IPS-18c (cell line): ENCODE measurements around the gene EPHA4.
A peak's percentile ranks its signal among the peaks of the same experiment; 100 is the strongest.

Experiments used
- H3K4me3 ChIP-seq: 2 replicates; pipeline ENCODE4 v1.7.0; 2013; ENCODE audit warnings: low read depth, mild to moderate bottlenecking, low read length, moderate library complexity; ENCODE audit not compliant: insufficient read depth
- H3K9me3 ChIP-seq: one replicate; pipeline ENCODE4 v1.6.1; 2013; ENCODE audit warnings: mild to moderate bottlenecking, low read length, moderate library complexity; ENCODE audit not compliant: control insufficient read depth, insufficient read depth

Gene EPHA4

GRCh38 chr2:221581986-221582385 is 9.9 kb upstream of the EPHA4 start:
- no peaks in the 10 kb centered on the region for H3K9me3 ChIP-seq
- no peak overlapping the region for H3K4me3 ChIP-seq

GRCh38 chr2:221574231-221574570 is 2.1 kb upstream of the EPHA4 start:
- Histone ChIP-seq H3K9me3 (no peaks in the 10 kb centered on the region), H3K4me3 (peak overlapping the region; percentile 75; the same call in 1 of the 2 replicates)

- H3K4me3 ChIP-seq = peak overlapping the region; percentile 75
These were observed 1.5 kb upstream of the EPHA4 start for GRCh38 chr2:221573430-221574230.

GRCh38 chr2:221572821-221573429 is 821 bp upstream of the EPHA4 start:
- Histone ChIP-seq H3K9me3 (no peaks in the 10 kb centered on the region), H3K4me3 (peak overlapping the region; percentile 75)

More at GRCh38 chr2:221573430-221574230, 1.5 kb upstream of the EPHA4 start:
- H3K9me3 ChIP-seq = no peaks in the 10 kb centered on the region

- Histone ChIP-seq H3K9me3 (no peaks in the 10 kb centered on the region), H3K4me3 (peak overlapping the region; percentile 75)
These were observed 419 bp downstream of the EPHA4 start for GRCh38 chr2:221571551-221572218.

- peak overlapping the region; percentile 75 for H3K4me3 ChIP-seq
- H3K9me3 ChIP-seq = no peaks in the 10 kb centered on the region
These were observed 1.0 kb downstream of the EPHA4 start for GRCh38 chr2:221571025-221571550.

- Histone ChIP-seq H3K4me3 (peak overlapping the region; percentile 75), H3K9me3 (no peaks in the 10 kb centered on the region)
These were observed 1.7 kb downstream of the EPHA4 start for GRCh38 chr2:221570321-221570935.

- peak overlapping the region; percentile 75 for H3K4me3 ChIP-seq
These were observed 2.2 kb downstream of the EPHA4 start for GRCh38 chr2:221569871-221570270.

GRCh38 chr2:221569425-221569845 is 2.7 kb downstream of the EPHA4 start:
- H3K4me3 ChIP-seq = peak overlapping the region; percentile 75
- H3K9me3 ChIP-seq = no peaks in the 10 kb centered on the region

More at GRCh38 chr2:221569871-221570270, 2.2 kb downstream of the EPHA4 start:
- H3K9me3 ChIP-seq = no peaks in the 10 kb centered on the region

- H3K4me3 ChIP-seq = no peak overlapping the region
- H3K9me3 ChIP-seq = no peaks in the 10 kb centered on the region
These were observed 3.8 kb downstream of the EPHA4 start for GRCh38 chr2:221568299-221568698.

GRCh38 chr2:221567809-221568208 is 4.3 kb downstream of the EPHA4 start:
- H3K9me3 ChIP-seq = no peaks in the 10 kb centered on the region
- H3K4me3 ChIP-seq = no peak overlapping the region

- Histone ChIP-seq H3K4me3 (no peak overlapping the region), H3K9me3 (no peaks in the 10 kb centered on the region)
These were observed 4.8 kb downstream of the EPHA4 start for GRCh38 chr2:221567231-221567760.

- Histone ChIP-seq H3K9me3 (no peaks in the 10 kb centered on the region), H3K4me3 (no peak overlapping the region)
These were observed 8.7 kb downstream of the EPHA4 start for GRCh38 chr2:221563270-221563985.

GRCh38 chr2:221562226-221562625 is 9.9 kb downstream of the EPHA4 start:
- Histone ChIP-seq H3K4me3 (no peak overlapping the region), H3K9me3 (no peaks in the 10 kb centered on the region)

GRCh38 chr2:221561770-221562169 is 10.3 kb downstream of the EPHA4 start:
- no peak overlapping the region for H3K4me3 ChIP-seq

GRCh38 chr2:221559991-221560390 is 12.1 kb downstream of the EPHA4 start:
- no peak overlapping the region for H3K4me3 ChIP-seq
- H3K9me3 ChIP-seq = no peaks in the 10 kb centered on the region

More at GRCh38 chr2:221561770-221562169, 10.3 kb downstream of the EPHA4 start:
- no peaks in the 10 kb centered on the region for H3K9me3 ChIP-seq
